IPS-18c (cell line): ENCODE results near the gene GRID1.

ENCODE experiments used
- H3K4me3 ChIP-seq: 2 replicates; pipeline ENCODE4 v1.7.0; 2013; ENCODE audit warnings: low read depth, mild to moderate bottlenecking, low read length, moderate library complexity; ENCODE audit not compliant: insufficient read depth
- H3K9me3 ChIP-seq: one replicate; pipeline ENCODE4 v1.6.1; 2013; ENCODE audit warnings: mild to moderate bottlenecking, low read length, moderate library complexity; ENCODE audit not compliant: control insufficient read depth, insufficient read depth

The GRID1 gene

DNA sequence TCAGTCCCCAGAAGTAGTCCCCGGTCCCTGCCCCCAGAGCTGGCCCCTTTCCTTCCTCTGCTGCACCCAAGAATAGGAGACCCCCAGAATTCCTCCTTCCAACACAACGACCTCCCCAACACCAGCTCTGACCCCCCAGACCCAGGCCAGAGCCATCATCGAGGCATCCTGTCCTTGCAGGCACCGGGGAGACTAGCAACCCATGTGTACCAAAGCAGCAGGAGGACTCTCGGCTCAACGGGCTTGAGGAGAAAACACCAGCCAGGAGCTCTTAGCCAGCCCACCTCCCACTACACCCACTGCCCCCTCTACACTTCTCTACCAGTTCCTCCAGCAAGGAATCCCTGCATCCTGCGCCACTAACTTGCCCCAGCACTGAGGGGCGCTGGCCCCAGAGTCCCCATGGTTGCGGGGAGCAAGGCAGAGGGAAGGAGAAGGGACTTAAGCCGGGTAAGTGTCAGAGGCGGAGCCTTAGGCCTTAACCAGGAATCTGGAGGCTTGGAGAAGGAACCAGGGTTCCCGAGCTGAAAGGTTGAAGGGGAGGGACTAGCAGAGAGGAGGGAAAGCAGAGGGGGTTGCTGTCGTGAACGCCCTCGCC, 3.9 kb downstream of the GRID1 start:
- H3K4me3 ChIP-seq, result peak overlapping the region; percentile 52
- H3K9me3 ChIP-seq, result no peaks in the 10 kb centered on the region

DNA sequence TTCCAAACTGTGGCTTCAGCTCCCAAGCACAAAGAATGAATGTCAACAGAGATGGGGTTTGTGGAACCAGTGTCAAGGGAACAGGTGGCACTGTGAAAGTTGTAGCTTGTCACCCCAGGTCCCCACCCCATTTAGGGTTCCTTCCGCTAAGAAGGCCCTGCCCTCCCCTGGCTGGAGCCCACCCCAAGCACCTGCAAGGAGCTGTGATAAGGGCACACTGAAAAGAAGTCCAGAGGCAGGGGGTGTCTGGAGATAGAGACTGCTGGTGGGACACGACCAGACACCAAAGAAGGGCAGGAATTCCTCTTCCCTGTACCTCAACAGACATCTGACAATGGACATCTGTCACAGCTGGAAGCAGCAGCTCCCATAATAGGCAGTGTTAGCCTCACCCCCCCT, 4.5 kb downstream of the GRID1 start:
- Histone ChIP-seq H3K9me3 (no peaks in the 10 kb centered on the region), H3K4me3 (no peak overlapping the region)

DNA sequence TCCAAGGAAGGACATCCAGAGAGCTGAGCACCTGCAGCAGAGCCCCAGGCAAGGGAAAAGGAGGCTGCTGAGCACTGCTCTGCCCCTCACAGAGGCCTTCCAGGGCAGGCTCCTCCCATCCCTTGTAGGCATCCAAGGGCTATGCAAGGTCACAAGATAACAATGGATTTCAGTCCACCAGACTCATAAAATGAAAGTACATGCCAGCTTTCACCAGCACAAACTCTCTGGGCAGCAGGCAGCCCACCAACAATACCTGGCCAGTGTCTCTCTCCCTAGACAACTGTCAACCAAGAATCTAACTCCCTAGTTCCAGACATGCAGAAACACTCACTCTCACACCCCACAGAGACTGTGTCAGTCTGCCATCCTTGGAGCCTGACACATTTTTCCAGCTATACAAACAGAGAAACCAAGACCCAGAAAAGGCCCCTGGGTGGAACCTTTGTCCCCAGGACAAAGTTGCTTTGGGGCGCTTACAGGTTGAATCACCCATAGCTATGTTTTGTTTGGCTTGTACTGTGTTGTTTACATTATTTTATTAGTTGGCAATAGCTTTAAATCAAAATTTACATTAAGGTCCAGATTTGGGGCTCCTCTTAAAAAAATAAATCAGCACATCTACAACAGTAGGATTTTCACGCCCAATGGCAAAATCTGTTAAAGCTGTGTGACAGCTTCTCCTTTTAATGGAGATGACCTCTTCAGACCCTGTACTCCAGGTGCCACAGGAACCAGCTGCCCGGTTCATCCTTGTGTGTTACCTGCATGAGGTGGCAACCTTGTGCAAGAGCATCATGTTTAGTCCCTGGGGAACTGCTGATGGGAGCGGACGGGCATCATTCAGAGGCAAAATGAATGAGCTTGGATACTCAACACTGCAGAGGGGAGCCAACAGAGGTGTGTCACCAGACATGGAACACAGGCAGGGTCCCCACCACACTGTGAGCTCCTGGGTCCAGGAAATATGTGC, 5.2 kb downstream of the GRID1 start:
- Histone ChIP-seq H3K4me3 (no peak overlapping the region), H3K9me3 (peaks cover 2% of the 10 kb centered on the region)

DNA sequence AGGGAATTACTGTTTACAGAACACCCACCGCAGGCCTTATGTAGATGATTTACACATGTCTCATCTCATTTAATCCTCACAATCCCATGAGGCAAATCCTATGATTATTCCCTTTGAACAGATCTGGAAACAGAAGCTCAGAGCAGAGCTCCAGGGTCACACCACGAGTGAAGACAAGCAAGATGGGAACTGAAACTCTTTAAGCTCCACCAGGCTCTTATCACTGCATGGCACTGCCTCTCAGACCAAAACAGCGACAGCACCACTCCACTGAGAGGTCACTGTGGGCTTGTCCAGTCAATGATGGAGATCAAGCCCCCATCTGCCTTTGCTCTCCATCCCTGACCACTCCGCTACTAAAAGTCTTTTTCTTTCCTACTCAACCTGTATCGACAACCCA, 5.9 kb downstream of the GRID1 start:
- H3K9me3 ChIP-seq, result peaks cover 3% of the 10 kb centered on the region
- no peak overlapping the region for H3K4me3 ChIP-seq

DNA sequence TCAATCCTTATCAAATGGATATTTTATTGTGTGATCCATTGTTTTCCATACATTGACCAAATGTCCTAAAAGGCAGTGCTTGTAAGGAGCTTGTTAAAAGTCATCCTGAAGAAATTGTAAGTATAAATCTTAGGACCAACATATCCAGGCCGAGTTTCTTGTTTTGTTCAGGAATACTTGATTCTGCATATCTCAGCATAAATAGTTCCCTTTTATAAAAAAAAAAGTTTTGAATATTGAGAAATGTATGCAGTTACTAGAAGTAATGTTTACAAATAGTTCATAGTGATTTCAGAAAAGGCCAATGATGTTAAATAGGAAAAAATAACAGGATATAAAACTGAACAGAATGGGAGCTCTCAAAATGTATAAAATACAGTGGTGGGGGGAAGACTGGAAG, 6.6 kb downstream of the GRID1 start:
- H3K9me3 ChIP-seq, result peaks cover 3% of the 10 kb centered on the region
- no peak overlapping the region for H3K4me3 ChIP-seq

DNA sequence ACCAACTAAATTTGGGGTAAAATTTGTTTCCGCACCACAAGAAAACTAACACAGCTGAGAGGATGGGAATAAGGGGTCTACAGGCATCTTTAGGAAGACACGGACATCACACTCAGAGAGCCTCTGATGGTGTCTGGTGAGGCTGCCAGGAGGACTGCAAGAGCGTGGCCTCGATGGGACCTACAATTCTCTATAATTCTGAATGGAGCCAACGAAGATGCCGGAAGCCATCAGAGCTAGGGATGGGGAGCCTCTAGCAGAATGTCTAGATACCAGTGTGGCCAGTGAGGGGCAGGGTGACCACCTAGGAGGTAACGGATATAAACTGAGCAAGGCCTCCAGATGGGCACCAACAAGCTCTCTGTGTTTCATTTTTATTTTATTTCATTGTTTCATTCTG, 7.5 kb downstream of the GRID1 start:
- H3K4me3 ChIP-seq, result no peak overlapping the region
- peaks cover 3% of the 10 kb centered on the region for H3K9me3 ChIP-seq

DNA sequence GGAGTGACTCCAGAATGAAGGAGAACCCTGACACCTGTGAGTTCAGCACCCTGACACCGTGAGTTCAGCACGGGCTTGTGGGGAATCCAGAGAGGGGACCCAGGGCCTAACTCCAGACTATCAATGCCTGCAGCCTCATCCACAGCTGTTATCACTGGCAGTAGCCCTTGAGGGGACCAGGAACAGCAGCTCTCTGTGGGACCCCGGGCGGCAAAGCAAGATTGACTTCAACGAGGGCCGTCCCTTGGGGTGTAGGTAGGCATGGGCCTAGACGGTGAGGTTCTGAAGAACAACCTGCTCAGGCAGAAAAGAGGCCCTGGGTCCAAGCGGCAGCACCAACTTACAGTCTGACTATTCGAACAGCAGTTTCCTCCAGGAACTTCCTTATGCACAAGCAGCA, 8.9 kb downstream of the GRID1 start:
- Histone ChIP-seq H3K4me3 (no peak overlapping the region), H3K9me3 (peaks cover 3% of the 10 kb centered on the region)

DNA sequence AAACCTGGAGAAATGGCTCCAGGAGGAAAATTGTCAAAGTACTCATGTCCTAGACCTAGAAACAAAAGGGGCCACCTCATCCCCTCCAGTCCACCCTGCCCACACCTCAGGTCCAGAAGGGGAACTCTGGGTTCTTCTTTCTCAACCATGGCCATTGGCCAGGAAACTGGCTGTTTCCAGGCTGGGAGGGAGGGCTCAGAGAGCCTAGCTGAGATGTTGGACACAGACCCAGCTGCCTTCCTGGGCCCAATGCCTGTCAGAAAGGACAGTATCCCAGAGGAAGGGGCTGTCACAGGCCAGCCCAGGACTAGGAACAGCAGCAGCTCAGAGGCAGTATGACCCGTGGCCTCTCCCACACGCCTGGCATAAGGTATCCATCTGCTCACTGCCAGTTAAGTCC, 9.6 kb downstream of the GRID1 start:
- no peak overlapping the region for H3K4me3 ChIP-seq
- H3K9me3 ChIP-seq, result peaks cover 3% of the 10 kb centered on the region

DNA sequence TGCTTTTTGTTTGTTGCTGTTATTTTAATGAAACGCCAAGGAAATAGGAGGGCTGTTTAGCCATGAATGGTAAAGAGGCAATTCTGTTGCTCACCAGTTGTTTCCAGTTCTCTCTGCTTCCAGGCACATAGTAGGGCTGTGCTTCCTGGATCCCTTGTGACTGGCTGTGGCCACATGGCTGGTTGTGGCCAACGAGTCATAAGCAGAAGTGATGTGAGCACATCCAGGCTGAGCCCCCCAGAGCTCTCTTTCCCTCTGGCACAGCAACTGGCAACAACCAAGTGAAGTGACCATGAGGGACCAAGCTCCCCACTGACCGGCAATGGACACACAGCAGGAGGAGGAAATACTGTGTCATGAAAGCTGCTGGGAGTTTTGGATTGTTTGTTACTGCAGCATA, 10.3 kb downstream of the GRID1 start:
- peaks cover 3% of the 10 kb centered on the region for H3K9me3 ChIP-seq
- H3K4me3 ChIP-seq, result no peak overlapping the region

DNA sequence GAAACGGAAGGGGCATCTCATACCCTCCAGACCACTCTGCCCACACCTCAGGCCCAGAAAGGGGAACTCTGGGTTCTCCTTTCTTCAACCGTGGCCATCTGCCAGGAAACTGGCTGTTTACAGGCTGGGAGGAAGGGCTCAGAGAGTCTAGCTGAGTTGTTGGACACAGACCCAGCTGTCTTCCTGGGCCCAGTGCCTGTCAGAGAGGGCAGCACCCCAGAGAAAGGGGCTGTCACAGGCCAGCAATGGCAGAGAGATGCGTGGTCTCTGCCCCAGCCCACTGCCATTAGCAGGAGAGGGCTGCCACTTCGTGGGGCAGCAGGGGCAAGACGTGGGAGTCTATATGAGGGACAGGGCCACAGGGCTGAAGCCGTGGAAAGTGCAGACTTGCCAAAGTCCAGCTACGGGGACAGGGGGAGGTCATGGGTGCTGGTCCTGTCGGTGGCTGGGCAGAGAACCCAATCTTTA, 11.0 kb downstream of the GRID1 start:
- peaks cover 3% of the 10 kb centered on the region for H3K9me3 ChIP-seq
- no peak overlapping the region for H3K4me3 ChIP-seq

DNA sequence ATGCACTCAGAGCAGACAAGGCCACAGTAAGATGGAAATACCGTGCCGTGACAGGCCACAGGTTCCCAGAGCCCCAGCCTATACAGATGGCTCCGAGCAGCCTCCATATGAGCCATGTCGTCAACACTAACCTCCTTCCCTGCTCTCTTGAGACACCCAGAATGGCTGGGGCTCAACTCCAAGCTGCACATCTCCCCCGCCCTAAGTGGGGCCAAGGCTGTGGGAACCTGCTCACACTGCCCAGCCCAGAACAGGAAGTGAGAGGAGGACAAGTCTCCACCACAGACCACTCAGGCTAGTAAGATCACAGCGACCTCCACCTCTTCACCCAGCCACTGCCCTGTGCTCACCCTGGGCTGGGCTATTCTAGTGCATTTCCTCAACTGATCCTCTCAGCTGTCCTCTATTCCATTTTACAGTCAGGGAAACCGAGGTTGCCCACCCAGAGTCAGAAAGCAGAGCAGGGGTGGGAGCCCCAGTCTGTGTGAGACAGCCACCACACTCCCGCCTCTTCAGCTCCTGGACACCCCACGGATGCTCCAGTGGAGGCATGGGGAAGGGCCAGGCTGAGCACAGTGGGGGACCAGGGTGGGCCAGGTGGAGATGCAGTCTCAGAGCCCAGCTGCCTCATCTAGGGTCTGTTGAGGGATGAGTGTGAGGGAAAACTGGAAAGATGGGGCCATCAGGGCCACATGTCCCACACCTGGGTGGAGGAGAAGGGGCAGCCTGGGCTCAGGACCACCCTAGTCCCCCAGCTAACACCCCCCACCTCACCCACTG, 11.6 kb downstream of the GRID1 start:
- Histone ChIP-seq H3K9me3 (peaks cover 3% of the 10 kb centered on the region), H3K4me3 (no peak overlapping the region)

DNA sequence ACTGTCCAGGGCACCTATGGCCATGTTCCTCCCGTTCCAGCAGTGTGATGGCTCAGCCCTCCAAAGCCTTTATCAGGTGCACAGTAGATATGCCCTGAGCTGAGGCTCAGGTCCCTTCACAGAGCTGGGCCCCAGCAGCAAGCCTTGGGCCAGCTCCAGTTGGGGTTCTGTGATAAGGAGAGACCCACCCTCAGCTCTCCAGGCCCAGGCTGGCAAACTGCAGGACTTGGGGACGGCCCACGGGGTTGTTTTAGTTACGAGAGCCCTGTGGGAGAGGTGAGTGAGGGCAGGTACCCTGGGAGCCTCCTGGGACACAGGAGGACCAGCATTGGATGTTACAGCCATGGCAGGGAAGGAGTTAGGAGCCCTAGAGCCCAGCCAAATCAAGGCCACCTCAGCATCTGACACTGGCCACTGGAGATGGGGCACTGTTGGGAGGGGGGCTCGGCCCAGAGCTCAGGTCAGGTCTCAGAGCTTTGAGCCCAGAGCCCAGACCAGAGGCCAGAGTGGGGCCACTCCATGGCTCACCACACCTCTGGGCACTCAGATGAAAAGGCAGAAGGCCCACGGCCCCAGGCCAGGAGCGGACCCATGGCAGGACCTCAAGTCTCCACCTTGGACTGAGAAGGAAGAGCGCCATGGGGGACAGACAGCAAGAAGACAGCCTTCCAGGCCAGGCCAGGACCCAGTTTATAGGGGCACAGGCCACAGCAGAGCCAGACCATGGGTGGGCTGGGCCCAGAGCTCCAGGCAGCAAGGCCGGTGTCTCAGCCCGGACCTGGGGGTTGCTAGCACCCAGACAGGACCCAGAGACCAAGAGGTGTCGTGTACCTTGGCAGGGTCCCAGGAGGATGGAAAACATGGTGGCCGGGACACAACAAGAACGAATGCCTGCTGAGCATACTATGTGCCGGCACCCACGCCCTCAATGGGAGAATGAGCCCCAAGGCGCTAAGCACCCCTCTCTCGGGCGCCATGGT, 12.8 kb downstream of the GRID1 start:
- peaks cover 3% of the 10 kb centered on the region for H3K9me3 ChIP-seq
- no peak overlapping the region for H3K4me3 ChIP-seq

DNA sequence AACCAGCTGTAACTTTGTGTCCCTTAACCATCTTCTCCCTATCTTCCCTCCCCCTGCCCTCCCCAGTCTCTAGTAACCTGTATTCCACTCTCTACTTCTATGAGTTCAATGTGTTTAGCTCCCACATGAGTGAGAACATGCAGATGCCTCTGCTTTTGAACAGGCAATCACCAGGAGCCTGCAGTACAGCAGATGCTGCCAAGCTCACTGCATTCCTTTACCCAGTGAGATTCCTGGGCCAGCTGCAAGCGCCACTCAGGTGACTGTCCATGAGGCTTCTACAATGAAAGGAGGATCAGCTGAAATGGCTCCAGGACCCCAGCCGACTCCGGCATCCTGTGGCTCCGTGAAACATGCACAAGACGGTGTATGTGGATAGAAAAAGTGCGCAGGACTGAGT, 15.7 kb downstream of the GRID1 start:
- H3K9me3 ChIP-seq, result no peaks in the 10 kb centered on the region
- H3K4me3 ChIP-seq, result no peak overlapping the region

DNA sequence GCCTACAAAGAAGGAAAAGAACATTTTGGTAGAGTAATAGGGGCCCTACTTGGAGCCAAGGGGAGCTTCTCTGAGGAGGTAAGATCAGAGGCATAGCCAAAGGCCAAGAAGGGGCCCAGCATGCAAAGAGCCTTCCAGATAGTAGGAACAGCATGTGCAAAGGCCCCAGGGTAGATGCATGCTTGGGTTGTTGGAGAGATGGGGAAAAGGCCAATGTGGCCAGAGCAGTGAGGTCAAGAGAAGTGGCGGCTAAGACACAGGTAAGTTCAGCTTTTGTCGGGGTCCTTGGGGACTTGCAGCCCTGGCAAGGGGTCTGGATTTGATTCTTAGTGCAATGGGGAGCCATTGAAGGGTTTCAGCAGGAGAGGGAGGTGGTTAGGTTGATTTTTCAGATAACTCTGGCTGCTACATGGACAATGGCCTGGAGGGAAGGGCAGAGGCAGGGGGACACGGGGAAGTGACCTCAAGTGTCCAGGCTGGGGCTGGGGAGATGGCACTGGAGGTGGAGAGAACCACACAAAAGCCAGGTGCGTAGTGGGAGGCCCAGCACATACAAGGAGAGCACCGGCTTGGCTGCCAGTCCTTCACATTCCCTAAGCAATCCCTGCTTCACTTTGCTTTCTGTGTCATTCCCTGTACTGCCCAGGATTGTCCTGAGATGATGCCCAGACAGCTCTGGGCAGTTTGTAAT, 16.5 kb downstream of the GRID1 start:
- Histone ChIP-seq H3K9me3 (no peaks in the 10 kb centered on the region), H3K4me3 (no peak overlapping the region)

DNA sequence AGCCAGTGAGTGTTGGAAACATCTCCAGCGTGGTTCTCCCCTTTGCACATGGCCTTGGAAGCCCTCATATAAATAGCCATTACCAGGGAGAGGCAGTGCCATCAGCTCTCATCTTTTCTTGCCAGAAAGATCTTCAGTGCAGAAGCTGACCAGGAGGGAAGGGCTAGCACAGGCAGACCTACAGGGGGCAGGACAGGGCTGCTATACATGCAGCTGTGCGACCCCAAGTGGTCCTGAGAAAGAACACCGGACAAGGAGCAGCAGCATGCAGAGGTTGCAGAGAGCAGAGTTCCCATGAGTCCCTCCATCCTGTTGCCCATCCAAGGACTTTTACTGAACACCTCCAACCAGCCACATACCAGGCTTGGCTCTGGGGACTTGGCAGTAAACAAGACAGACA, 17.1 kb downstream of the GRID1 start:
- no peak overlapping the region for H3K4me3 ChIP-seq

More for the DNA sequence above, 17.1 kb downstream of the GRID1 start:
- no peaks in the 10 kb centered on the region for H3K9me3 ChIP-seq
